GM23338 (cell line): ENCODE measurements around the gene TRMT61A. TPM values are rescaled to one million over a fixed set of nuclear protein-coding genes. Genes with fewer than 3 reads are reported as not detected.

ENCODE experiments used
- ATAC-seq: fragments of 200-7000 bp; cut with Tn5 transposase; 3 replicates; pipeline ENCODE4 v1.9.1; 2020
- DNase-seq: peaks from one replicate; pipeline ENCODE4 v3.0.0-alpha.2; 2015; ENCODE audit warnings: low spot score
- H2AFZ ChIP-seq: fragments of 200-600 bp; sonication (generic); 2 replicates; pipeline ENCODE4 v1.8.0; 2016; ENCODE audit warnings: antibody characterized with exemption, mild to moderate bottlenecking, moderate library complexity
- H3F3A ChIP-seq: fragments of 200-600 bp; sonication (generic); replicated peaks from 2 replicates; pipeline ENCODE4 v1.8.0; 2017; ENCODE audit warnings: antibody characterized with exemption, mixed run types, low read depth
- H3K27ac ChIP-seq: fragments of 200-600 bp; sonication (generic); 2 replicates; pipeline ENCODE4 v1.6.1; 2016; ENCODE audit warnings: low read depth
- H3K27me3 ChIP-seq: fragments of 200-600 bp; sonication (generic); 2 replicates; pipeline ENCODE4 v1.8.0; 2016; ENCODE audit warnings: mild to moderate bottlenecking, mixed run types, moderate library complexity; ENCODE audit not compliant: insufficient read depth
- H3K36me3 ChIP-seq: fragments of 200-600 bp; sonication (generic); 2 replicates; pipeline ENCODE4 v1.8.0; 2016; ENCODE audit warnings: mild to moderate bottlenecking; ENCODE audit not compliant: insufficient read depth
- H3K4me1 ChIP-seq: fragments of 200-600 bp; sonication (generic); 2 replicates; pipeline ENCODE4 v1.8.0; 2016; ENCODE audit warnings: mild to moderate bottlenecking, moderate library complexity; ENCODE audit not compliant: insufficient read depth
- H3K4me2 ChIP-seq: fragments of 200-600 bp; sonication (generic); 2 replicates; pipeline ENCODE4 v1.7.1; 2017; ENCODE audit warnings: mixed run types
- H3K4me3 ChIP-seq: fragments of 200-600 bp; sonication (generic); 2 replicates; pipeline ENCODE4 v1.6.1; 2016; ENCODE audit warnings: mixed run types
- H3K79me2 ChIP-seq: fragments of 200-600 bp; sonication (generic); replicated peaks from 2 replicates; pipeline ENCODE4 v1.8.0; 2017; ENCODE audit warnings: mild to moderate bottlenecking; ENCODE audit not compliant: insufficient read depth
- H3K9me2 ChIP-seq: fragments of 200-600 bp; sonication (generic); 2 replicates; pipeline ENCODE4 v1.8.0; 2017; ENCODE audit not compliant: insufficient read depth
- H4K20me1 ChIP-seq: fragments of 200-600 bp; sonication (generic); replicated peaks from 2 replicates; pipeline ENCODE4 v1.8.0; 2017; ENCODE audit warnings: mild to moderate bottlenecking; ENCODE audit not compliant: insufficient read depth
- H3K27ac Mint-ChIP-seq: 2 replicates; pipeline ENCODE4 v1.8.0; 2020; ENCODE audit warnings: inconsistent platforms, mild to moderate bottlenecking, moderate library complexity, mixed read lengths
- H3K27me3 Mint-ChIP-seq: 3 replicates; pipeline ENCODE4 v1.8.0; 2022; ENCODE audit warnings: low read depth, mild to moderate bottlenecking, moderate library complexity, mixed read lengths, inconsistent platforms; ENCODE audit not compliant: insufficient read depth, poor library complexity
- H3K36me3 Mint-ChIP-seq: 3 replicates; pipeline ENCODE4 v1.8.0; 2021; ENCODE audit warnings: low read depth, mild to moderate bottlenecking, inconsistent platforms, moderate library complexity, mixed read lengths
- H3K4me1 Mint-ChIP-seq: 3 replicates; pipeline ENCODE4 v1.8.0; 2020; ENCODE audit warnings: mild to moderate bottlenecking, inconsistent platforms, mixed read lengths
- H3K4me3 Mint-ChIP-seq: 3 replicates; pipeline ENCODE4 v1.8.0; 2021; ENCODE audit warnings: moderate library complexity, mild to moderate bottlenecking, inconsistent platforms, mixed read lengths
- H3K9me3 Mint-ChIP-seq: 3 replicates; pipeline ENCODE4 v1.8.0; 2020; ENCODE audit warnings: moderate library complexity, mild to moderate bottlenecking, inconsistent platforms, mixed read lengths
- CREB1 ChIP-seq: fragments of 250-450 bp; sonication (Bioruptor Pico); IDR thresholded peaks from 2 replicates; pipeline ENCODE4 v1.5.0; 2020; ENCODE audit warnings: low read depth, mild to moderate bottlenecking, moderate library complexity
- CTCF ChIP-seq, 2 experiments: fragments of 200-600 bp in 1 of 2; sonication (generic) in 1 of 2; conservative IDR thresholded peaks; 2 replicates each; pipeline versions ENCODE4 v1.5.1 to v1.6.1; 2016 to 2017; ENCODE audit warnings: antibody characterized with exemption in 2 of 2, low read depth in 2 of 2, mild to moderate bottlenecking in 2 of 2, moderate library complexity in 1 of 2
- EZH2 ChIP-seq: fragments of 200-600 bp; sonication (generic); IDR thresholded peaks from one replicate; pipeline ENCODE4 v1.8.0; 2017; ENCODE audit warnings: antibody characterized with exemption, mild to moderate bottlenecking, low read depth; ENCODE audit not compliant: unreplicated experiment
- EZH2phosphoT487 ChIP-seq: fragments of 200-600 bp; sonication (generic); IDR thresholded peaks from one replicate; pipeline ENCODE4 v1.8.1; 2018; ENCODE audit warnings: antibody characterized with exemption; ENCODE audit not compliant: unreplicated experiment
- NANOG ChIP-seq: IDR thresholded peaks from 2 replicates; pipeline ENCODE4 v1.6.1; 2016; ENCODE audit warnings: antibody characterized with exemption, borderline replicate concordance
- POLR2AphosphoS5 ChIP-seq: IDR thresholded peaks from 2 replicates; pipeline ENCODE4 v1.6.1; 2016; ENCODE audit warnings: antibody characterized with exemption, low read depth
- ZNF114 ChIP-seq: fragments of 250-450 bp; sonication (Bioruptor Pico); IDR thresholded peaks from 2 replicates; pipeline ENCODE4 v1.5.0; 2020; ENCODE audit warnings: mild to moderate bottlenecking, moderate library complexity
- ZNF331 ChIP-seq: fragments of 250-450 bp; sonication (Bioruptor Pico); IDR thresholded peaks from 2 replicates; pipeline ENCODE4 v1.5.0; 2020; ENCODE audit warnings: low read depth, mild to moderate bottlenecking, moderate library complexity
- polyA plus RNA-seq: library from polyadenylated mRNA; unstranded; fragments of >200 nt; fragmentation: Nextera tagmentation; extraction: Ambion mirVana; gene quantifications from 2 replicates; pipeline ENCODE4 v1.2.1, GENCODE V29; 2016
- total RNA-seq: library from RNA; depleted of rRNA; stranded (reverse); fragments of >200 nt; shearing (Covaris generic); gene quantifications from 2 replicates; pipeline ENCODE4 v1.2.3, GENCODE V29; 2014
- TF ChIP-seq, protein P1 (sequence below): IDR thresholded peaks from 2 replicates; pipeline ENCODE4 v1.6.1; 2016; ENCODE audit warnings: antibody characterized with exemption
- TF ChIP-seq, protein P2 (sequence below): fragments of 250-450 bp; sonication (Bioruptor Pico); IDR thresholded peaks from 2 replicates; pipeline ENCODE4 v1.5.0; 2020; ENCODE audit warnings: mild to moderate bottlenecking, moderate library complexity

TRMT61A gene
- total and polyA plus RNA-seq, 2 experiments from 2014 or later, result 13.4 to 28.2 TPM

- Histone ChIP-seq H3K79me2 (no peaks in the 10 kb centered on the region), H3F3A (0 out of 2 replicates have a peak, but pooled peaks cover 2% of the 10 kb centered on the region), H4K20me1 (peaks cover 2% of the 10 kb centered on the region; the same call in 1 of the 2 replicates), H3K36me3 (peaks cover 8% of the 10 kb centered on the region), H2AFZ (no peak overlapping the region), H3K27ac (peak overlapping the region; percentile 63; the same call in 1 of the 2 replicates), H3K27me3 (no peaks in the 10 kb centered on the region), H3K4me2 (no peak overlapping the region), H3K9me2 (no peaks in the 10 kb centered on the region), H3K4me1 (no peaks in the 10 kb centered on the region), H3K4me3 (no peak overlapping the region)
- Mint-ChIP-seq H3K27me3 (no peaks in the 10 kb centered on the region), H3K36me3 (peaks cover 41% of the 10 kb centered on the region), H3K4me3 (no peak overlapping the region), H3K4me1 (no peaks in the 10 kb centered on the region), H3K9me3 (no peaks in the 10 kb centered on the region), H3K27ac (no peak overlapping the region)
- DNase-seq (no peak), ATAC-seq (no peak)
- TF ChIP-seq CTCF (conservative IDR thresholded peaks at IDR 0.05; ENCODE audit: low read depth in 2 of 2) (no peak), NANOG (no peak), CREB1 (no peak), POLR2AphosphoS5 (no peak), ZNF331 (no peak), EZH2phosphoT487 (no peak), EZH2 (no peak)
- TF ChIP-seq, protein P1, sequence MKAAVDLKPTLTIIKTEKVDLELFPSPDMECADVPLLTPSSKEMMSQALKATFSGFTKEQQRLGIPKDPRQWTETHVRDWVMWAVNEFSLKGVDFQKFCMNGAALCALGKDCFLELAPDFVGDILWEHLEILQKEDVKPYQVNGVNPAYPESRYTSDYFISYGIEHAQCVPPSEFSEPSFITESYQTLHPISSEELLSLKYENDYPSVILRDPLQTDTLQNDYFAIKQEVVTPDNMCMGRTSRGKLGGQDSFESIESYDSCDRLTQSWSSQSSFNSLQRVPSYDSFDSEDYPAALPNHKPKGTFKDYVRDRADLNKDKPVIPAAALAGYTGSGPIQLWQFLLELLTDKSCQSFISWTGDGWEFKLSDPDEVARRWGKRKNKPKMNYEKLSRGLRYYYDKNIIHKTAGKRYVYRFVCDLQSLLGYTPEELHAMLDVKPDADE, result no peak
These were observed 45.4 kb upstream of the TRMT61A start for GRCh38 chr14:103483600-103483999.

DNA sequence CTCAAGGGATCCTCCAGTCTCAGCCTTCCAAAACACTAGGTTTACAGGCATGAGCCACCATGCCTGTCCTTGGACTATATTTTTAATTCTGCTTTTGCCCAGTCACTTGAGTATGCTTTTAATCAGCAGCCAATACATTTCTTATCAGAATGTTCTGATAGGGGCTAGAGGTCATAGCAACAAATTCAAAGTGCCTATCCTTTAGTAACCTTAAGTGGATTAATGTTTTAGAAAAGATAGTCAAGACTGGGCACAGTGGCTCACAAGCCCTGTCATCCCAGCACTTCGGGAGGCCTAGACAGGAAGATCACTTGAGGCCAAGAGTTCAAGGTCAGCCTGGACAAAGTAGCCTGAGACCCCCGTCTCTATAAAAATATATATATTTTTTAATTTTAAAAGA lies 43.5 kb upstream of the TRMT61A start:
- H3K36me3 Mint-ChIP-seq, result peaks cover 36% of the 10 kb centered on the region
- no peaks in the 10 kb centered on the region for H3K27me3 Mint-ChIP-seq
- no peaks in the 10 kb centered on the region for H3K4me1 Mint-ChIP-seq
- H3K4me3 ChIP-seq, result no peak overlapping the region
- no peak overlapping the region for H3K4me3 Mint-ChIP-seq
- H3F3A ChIP-seq, result 0 out of 2 replicates have a peak, but pooled peaks cover 2% of the 10 kb centered on the region
- no peak overlapping the region for H3K27ac ChIP-seq
- H3K4me1 ChIP-seq, result no peaks in the 10 kb centered on the region
- H2AFZ ChIP-seq, result no peak overlapping the region
- peaks cover 2% of the 10 kb centered on the region; the same call in 1 of the 2 replicates for H4K20me1 ChIP-seq
- H3K36me3 ChIP-seq, result peaks cover 8% of the 10 kb centered on the region; the same call in 1 of the 2 replicates
- ATAC-seq (no peak), DNase-seq (no peak)
- H3K9me2 ChIP-seq, result no peaks in the 10 kb centered on the region
- no peaks in the 10 kb centered on the region for H3K27me3 ChIP-seq
- no peak overlapping the region for H3K4me2 ChIP-seq
- no peaks in the 10 kb centered on the region for H3K9me3 Mint-ChIP-seq
- H3K27ac Mint-ChIP-seq, result no peak overlapping the region
- no peak for TF ChIP-seq ZNF114 (CRISPR knock-in tag)
- TF ChIP-seq ZNF331, result no peak
- TF ChIP-seq, protein P2, sequence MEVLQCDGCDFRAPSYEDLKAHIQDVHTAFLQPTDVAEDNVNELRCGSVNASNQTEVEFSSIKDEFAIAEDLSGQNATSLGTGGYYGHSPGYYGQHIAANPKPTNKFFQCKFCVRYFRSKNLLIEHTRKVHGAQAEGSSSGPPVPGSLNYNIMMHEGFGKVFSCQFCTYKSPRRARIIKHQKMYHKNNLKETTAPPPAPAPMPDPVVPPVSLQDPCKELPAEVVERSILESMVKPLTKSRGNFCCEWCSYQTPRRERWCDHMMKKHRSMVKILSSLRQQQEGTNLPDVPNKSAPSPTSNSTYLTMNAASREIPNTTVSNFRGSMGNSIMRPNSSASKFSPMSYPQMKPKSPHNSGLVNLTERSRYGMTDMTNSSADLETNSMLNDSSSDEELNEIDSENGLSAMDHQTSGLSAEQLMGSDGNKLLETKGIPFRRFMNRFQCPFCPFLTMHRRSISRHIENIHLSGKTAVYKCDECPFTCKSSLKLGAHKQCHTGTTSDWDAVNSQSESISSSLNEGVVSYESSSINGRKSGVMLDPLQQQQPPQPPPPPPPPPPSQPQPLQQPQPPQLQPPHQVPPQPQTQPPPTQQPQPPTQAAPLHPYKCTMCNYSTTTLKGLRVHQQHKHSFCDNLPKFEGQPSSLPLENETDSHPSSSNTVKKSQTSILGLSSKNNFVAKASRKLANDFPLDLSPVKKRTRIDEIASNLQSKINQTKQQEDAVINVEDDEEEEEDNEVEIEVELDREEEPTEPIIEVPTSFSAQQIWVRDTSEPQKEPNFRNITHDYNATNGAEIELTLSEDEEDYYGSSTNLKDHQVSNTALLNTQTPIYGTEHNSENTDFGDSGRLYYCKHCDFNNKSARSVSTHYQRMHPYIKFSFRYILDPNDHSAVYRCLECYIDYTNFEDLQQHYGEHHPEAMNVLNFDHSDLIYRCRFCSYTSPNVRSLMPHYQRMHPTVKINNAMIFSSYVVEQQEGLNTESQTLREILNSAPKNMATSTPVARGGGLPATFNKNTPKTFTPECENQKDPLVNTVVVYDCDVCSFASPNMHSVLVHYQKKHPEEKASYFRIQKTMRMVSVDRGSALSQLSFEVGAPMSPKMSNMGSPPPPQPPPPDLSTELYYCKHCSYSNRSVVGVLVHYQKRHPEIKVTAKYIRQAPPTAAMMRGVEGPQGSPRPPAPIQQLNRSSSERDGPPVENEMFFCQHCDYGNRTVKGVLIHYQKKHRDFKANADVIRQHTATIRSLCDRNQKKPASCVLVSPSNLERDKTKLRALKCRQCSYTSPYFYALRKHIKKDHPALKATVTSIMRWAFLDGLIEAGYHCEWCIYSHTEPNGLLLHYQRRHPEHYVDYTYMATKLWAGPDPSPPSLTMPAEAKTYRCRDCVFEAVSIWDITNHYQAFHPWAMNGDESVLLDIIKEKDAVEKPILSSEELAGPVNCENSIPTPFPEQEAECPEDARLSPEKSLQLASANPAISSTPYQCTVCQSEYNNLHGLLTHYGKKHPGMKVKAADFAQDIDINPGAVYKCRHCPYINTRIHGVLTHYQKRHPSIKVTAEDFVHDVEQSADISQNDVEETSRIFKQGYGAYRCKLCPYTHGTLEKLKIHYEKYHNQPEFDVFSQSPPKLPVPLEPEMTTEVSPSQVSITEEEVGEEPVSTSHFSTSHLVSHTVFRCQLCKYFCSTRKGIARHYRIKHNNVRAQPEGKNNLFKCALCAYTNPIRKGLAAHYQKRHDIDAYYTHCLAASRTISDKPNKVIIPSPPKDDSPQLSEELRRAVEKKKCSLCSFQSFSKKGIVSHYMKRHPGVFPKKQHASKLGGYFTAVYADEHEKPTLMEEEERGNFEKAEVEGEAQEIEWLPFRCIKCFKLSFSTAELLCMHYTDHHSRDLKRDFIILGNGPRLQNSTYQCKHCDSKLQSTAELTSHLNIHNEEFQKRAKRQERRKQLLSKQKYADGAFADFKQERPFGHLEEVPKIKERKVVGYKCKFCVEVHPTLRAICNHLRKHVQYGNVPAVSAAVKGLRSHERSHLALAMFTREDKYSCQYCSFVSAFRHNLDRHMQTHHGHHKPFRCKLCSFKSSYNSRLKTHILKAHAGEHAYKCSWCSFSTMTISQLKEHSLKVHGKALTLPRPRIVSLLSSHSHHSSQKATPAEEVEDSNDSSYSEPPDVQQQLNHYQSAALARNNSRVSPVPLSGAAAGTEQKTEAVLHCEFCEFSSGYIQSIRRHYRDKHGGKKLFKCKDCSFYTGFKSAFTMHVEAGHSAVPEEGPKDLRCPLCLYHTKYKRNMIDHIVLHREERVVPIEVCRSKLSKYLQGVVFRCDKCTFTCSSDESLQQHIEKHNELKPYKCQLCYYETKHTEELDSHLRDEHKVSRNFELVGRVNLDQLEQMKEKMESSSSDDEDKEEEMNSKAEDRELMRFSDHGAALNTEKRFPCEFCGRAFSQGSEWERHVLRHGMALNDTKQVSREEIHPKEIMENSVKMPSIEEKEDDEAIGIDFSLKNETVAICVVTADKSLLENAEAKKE (CRISPR knock-in tag), result no peak
- TF ChIP-seq NANOG, result no peak
- no peak for TF ChIP-seq EZH2
- no peaks in the 10 kb centered on the region for H3K79me2 ChIP-seq
